GM21529 (cell line): Measurements from ENCODE around the gene KISS1R.
"Not testable (repeated sequence)": the region's sequence is repeated elsewhere in the genome, so short reads cannot be mapped to it uniquely, and the experiment has no call there.

Source experiments
- ATAC-seq: cut with Tn5 transposase; IDR thresholded peaks from one replicate; pipeline ENCODE4 v1.9.1; 2021; ENCODE audit not compliant: unreplicated experiment

Gene KISS1R

DNA sequence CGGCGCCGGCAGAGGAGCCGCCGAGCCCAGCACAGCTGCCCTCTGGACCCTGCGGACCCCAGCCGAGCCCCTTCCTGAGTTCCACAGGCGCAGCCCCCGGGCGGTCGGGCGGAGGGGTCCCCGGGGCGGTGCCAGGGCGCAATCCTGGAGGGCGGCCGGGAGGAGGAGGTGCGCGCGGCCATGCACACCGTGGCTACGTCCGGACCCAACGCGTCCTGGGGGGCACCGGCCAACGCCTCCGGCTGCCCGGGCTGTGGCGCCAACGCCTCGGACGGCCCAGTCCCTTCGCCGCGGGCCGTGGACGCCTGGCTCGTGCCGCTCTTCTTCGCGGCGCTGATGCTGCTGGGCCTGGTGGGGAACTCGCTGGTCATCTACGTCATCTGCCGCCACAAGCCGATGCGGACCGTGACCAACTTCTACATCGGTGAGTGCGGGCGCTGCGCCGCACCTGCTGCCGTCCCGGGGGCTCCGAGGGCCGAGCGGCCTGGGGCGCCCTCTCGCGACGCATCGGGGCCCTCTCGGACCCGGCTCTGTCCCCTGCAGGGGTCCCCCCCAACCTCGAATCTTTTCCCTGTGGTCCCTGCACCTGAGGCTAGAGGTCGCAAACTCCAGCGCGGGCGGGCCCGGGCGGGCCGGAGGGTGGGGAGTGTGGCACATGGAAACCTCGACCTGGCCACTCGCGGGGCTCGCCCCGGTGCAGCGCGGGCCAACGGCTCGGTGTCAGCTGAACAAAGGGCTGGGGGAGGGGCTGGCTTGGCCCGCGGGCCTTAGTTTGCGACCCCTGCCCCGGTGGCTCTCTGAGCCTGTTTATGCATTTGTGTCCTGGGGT, at the start of gene KISS1R:
KISS1R (plus strand) TSS at position 11 of the 829 bp plus-strand sequence; CDS start at position 181, 170 bp downstream.
- ATAC-seq, result no peak

DNA sequence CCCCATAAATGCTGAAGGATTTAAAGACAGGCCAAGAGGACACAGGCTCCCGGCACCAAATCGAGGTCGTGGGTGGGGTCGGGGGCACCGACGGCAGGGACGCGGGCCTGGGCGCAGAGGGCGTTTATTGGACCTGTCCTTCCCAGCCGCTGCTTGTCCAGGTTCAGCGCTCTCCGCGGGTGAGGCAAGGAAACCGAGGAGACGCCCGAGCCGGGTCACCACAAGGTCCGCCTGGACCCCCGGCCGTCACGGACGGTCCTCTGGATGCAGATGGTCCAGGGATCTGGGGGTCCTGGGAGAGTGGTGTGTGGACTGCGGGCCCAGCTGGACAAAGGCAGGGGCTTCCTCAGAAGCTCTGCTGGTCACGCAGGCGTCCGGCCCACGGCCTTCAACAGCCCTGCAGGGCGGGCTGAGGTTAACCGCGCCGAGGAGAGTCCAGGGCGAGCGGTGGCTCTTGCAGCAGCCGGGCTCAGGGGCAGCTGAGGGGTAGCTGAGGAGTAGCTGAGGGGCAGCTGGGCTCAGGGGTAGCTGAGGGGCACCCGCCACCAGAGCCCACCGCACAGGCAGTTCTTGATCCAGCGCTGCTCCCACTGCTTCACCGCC, 49.2 kb upstream of the KISS1R start:
- no peak for ATAC-seq

DNA sequence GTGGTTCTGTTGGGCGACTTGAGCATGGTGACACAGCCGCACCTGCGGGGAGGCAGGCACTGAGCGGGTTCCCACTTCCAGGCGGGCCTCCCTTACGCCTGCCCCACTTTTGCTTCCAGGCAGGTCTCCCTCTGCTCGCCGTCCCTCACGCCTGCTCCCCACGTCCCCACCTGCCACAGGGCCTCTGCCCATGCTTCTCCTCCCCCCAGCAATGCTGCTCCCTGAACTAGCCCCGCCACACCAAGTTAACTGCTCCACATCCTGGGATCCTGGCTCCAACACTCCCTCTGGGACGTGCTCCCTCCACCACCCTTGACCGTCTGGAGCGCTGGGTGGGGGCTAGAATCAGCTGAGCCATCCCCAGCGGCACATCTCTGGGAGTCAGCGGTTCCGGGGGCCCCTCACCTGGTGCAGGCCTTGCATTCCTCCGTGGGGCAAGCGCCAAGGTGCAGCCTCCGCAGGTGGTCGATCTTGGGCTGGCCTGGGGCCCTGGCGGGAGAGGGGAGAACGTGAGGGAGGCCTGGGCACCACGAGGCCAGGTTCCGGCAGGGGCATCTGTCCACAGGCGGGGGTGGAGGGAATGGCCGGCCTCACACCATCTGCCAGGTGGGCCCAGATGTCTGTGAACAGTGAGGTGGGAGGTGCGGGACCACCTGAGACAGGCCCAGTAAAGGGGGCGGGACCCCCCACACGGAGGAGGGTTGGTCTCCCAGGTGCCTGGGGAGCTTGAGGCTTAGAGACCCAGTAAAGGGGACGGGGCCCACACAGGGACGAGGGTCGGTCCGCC, 48.5 kb upstream of the KISS1R start:
- ATAC-seq, result no peak

DNA sequence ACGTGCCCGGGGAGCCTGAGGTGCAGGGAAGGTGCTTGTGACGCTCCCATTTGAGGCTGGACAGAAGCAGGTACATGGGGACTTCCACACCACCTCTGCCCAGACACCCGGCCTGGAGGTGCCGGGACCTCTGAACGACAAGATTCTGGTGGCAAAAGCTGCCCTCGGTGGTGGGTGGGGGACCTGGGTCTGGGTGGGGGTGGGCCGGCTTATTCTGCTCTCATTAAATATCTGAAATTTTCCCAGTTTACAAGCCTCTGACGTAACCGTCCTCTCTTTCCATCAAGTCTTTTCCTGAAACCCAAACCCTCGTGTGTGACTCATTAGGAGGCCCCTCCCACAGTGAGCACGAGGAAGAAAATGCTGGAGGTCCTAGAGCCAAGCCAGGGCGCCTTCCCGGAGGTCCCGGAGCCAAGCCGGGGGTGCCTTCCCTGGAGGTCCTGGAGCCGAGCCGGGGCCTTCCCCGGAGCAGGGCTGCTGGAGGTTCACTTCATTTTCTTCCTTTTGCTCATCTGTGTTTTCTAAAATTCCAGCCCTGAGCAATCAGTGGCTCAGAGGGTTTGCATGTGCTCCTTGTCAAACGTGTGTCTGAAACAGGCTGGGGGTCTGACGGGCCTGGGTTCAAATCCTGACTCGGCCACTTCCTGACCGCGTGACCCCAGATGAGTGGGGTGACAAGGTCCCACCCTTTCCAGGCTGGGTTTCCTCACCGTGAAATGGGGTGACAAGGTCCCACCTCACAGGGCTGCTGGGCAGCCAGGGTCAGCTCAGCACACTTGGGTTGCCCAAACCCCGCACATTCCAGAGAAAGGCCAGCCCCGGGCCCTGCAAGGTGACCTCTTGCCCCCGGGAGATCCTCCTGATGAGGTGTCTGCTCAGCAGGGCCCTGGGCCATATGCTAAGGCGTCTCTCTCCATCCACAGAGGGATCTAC, 47.6 kb upstream of the KISS1R start:
- no peak for ATAC-seq

DNA sequence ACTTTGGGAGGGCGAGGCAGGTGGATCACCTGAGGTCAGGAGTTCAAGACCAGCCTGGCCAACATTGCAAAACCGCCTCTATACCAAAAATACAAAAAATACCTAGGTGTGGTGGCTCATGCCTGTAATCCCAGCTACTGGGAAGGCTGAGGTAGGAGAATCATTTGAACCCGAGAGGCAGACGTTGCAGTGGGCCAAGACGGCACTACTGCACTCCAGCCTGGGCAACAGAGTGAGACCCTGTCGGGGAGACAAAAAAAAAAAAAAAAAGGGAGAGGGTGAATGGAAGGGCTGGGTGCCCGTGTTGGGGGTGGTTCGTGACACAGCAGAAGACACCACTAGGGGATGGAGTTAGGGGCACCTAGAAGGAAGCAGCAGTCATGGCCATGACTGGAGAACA, 46.8 kb upstream of the KISS1R start:
- no peak for ATAC-seq

DNA sequence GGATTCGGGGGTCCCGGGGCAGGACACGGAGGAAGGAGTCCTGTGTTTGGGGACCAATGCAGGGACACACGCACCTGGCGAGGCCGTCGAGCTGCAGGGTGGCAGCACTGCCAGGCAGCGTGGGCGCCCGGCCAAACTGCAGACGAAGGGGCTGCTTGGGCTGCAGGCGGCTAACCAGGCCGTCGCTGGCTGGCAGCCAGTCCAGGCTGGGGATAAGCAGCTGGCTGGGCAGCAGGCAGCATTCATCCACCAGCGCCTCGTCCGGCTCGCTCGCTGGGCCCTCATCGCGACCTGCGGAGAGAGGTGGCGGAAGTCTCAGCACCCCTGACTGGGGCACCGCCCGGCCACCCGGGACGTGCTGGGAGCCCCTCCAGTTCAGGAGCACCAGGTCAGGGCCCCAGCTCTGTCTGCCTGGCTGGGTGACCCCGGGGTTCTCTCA, 46.2 kb upstream of the KISS1R start:
- ATAC-seq, result no peak

DNA sequence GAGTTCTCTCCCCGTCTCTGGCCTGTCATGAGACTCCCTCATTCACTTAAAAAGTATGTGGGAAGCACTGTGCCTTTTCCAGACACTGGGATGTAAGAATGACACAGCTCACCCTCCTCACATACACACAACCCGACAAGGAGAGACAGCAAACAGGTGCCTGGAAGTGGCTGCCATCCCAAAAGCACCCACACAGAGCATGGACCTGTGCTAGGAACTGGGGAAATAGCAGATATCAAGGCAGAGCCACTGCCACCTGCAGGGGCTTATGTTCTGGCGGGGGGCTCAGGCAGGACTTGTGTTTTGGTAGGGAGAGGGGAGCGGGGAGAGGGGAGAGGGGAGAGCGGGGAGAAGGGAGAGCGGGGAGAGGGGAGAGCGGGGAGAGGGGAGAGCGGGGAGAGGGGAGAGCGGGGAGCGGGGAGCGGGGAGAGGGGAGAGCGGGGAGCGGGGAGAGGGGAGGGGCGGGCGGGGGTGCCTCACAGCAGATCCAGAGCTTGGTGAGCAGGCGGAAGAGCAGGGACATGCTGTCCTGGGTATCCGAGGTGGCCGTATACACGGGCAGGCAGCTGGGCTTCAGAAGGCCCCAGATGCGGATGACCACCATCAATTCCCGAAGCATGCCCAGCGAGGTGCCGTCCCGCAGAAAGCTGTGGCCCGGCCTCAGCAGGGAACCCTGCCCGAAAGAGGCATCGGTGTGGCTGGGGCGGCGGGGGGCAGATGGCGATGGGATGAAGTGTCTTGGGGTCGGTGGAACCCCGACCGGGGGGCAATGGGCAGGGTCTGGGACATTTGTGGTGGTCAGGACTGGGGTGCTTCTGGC, 45.5 kb upstream of the KISS1R start:
- no peak for ATAC-seq

DNA sequence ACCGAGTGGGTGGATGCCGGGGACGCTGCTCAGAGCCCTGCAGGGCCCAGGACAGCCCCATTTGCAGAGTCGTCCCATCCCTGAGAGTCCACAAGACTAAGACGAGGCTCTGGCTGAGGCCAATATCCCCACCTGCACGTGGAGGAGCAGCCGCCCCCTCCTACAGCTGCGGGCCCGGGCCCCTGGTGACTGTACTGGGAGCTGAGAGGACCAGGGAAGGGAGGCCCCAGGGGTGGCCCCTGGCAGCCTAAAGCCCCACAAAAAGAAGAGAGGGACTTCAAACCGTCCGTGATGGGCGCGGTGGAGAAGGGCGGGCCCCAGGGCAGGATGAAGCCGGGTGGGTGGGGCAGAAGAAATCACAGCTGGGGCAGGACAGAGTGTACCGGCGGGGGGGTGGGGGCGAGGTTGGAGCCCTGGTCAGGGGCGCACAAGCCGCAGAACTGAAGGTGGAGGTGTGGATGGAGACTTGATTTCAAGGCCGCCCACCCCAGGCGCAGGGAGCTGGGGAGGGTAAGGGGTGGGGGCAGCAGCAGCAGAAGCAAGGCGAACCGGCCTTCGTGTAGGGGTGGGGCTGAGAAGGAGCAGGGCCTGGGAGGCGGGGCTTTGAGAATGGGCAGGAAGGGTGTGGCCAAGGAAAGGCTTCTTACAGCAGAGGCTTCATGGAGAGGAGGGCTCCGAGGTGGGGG, 44.7 kb upstream of the KISS1R start:
- ATAC-seq, result no peak

DNA sequence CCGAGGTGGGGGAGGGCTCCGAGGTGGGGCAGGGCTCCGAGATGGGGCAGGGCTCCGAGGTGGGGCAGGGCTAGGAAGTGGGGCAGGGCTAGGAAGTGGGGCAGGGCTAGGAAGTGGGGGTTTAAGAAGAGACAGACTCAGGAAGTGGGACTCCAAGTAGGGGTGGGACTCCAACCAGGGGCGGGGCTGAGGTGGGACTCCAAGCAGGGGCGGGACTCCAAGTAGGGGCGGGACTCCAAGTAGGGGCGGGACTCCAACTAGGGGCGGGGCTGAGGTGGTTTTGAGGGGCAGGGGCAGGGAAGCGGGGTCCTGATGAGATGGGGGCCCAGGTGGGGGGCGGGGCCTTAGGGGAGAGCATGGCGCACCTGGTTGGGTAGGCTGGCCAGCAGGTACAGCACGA, 44.0 kb upstream of the KISS1R start:
- no peak for ATAC-seq

DNA sequence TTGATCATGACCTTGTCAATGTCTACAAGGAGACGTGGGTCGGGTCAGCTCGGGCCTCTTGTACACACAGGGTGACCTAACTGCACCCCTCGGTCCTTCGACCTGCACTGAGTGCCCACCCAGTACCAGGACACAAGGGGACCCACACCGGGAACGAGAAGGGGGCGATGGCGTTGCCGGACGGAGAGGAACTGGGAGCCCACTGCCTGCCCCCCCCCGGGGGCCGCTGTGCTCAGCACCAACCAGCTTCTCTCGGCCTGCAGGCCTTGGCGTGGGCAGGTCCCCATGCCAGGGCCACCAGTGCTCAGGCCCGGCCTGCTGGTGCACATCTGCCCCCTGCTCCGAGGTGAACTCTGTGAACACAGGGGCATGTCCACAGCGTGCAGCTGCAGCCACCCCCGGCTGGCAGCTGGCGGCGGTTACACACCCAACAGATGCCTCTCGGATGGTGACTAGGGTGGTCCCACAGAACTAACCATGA, 43.5 kb upstream of the KISS1R start:
- ATAC-seq, result no peak

DNA sequence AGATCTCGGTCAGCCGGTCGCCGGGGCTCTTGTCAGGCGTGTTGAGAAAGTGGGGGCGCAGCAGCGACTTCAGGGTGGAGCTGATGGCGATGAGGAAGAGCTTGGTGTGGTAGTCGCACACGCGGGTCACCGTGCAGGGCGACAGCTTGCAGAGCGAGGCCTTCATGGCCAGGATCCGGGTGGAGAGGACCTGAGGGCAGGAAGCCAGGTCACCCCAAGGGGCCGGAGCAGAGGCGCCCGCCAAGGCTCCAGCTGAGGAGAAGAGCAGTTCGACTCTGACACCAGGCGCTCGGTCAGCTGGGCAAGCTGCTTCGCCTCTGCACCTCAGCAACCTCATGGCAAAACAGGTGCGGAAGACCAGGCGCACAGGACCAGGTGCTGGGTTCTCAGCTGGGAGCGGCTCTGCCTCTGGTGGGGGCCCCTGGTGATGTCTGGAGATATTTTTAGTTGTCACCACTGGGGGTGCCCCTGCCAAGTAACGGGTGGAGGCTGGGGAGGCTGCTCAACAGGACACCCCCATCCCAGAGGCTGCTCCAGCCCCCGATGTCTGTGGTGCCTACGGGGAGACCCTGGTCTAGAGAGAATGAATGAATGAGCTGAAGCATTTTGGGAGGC, 41.8 kb upstream of the KISS1R start:
- ATAC-seq, result no peak

DNA sequence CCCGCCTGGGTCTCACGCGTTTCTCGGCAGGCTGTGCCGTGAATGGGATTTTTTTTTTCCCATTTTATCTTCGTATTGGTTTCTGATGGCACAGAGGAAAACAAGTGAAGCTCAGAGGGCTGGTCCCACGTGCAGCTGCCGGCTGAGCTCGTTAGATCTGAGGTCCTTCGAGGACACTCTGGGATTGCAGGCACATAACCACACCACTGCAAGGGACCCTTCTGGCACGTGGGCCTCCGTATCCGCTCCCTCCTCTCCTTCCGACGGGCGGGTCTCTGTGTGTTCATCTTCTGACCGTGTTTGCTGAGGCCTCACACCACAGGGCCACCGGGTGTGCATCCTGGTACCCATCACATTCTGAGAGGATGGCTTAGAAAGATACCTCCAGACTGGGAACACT, 41.0 kb upstream of the KISS1R start:
- no peak for ATAC-seq

DNA sequence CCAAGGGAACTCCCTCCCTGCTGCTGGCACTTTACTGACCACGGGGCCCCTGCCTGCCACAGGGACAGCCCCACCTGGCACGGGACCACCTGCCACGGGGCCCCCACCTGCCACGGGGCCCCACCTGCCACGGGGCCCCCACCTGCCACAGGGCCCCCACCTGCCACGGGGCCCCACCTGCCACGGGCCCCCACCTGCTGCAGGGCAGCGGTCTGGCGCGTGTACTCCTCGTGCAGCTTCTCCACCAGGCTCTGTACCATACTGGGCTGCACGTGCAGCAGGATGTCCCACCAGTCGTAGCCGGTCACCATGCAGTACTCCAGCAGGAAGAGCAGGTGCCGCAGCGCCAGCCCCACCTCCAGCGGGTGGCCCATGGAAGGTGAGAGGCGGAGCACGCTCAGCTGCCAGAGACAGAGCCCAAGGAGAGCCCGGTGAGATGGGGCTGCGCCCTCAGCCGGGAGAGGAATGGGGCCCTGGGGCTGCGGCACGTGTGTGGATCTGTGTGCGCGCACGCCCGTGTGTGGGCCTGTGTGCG, 40.3 kb upstream of the KISS1R start:
- ATAC-seq, result no peak

DNA sequence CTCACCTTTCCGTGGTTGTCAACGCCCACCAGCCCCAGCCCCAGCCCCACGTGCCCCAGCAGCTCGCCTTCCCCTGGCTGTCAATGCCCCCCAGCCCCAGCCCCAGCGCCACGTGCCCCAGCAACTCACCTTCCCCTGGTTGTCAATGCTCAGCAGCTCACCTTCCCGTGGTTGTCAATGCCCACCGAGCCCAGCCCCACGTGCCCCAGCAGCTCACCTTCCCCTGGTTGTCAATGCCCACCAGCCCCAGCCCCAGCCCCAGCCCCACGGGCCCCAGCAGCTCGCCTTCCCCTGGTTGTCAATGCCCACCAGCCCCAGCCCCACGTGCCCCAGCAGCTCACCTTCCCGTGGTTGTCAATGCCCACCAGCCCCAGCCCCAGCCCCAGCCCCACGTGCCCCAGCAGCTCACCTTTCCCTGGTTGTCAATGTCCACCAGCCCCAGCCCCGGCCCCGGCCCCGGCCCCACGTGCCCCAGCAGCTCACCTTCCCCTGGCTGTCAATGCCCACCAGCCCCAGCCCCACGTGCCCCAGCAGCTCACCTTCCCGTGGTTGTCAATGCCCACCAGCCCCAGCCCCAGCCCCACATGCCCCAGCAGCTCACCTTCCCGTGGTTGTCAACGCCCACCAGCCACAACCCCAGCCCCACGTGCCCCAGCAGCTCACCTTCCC, 39.0 kb upstream of the KISS1R start:
- ATAC-seq, result not testable (repeated sequence)

DNA sequence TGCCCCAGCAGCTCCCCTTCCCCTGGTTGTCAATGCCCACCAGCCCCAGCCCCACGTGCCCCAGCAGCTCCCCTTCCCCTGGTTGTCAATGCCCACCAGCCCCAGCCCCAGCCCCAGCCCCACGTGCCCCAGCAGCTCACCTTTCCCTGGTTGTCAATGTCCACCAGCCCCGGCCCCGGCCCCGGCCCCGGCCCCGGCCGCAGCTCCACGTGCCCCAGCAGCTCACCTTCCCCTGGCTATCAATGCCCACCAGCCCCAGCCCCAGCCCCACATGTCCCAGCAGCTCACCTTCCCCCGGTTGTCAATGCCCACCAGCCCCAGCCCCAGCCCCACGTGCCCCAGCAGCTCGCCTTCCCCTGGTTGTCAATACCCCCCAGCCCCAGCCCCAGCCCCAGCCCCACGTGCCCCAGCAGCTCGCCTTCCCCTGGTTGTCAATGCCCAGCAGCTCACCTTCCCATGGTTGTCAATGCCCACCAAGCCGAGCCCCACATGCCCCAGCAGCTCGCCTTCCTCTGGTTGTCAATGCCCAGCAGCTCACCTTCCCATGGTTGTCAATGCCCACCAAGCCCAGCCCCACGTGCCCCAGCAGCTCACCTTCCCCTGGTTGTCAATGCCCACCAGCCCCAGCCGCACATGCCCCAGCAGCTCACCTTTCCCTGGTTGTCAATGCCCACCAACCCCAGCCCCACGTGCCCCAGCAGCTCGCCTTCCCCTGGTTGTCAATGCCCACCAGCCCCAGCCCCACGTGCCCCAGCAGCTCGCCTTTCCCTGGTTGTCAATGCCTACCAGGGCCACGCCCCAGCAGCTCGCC, 38.2 kb upstream of the KISS1R start:
- not testable (repeated sequence) for ATAC-seq

DNA sequence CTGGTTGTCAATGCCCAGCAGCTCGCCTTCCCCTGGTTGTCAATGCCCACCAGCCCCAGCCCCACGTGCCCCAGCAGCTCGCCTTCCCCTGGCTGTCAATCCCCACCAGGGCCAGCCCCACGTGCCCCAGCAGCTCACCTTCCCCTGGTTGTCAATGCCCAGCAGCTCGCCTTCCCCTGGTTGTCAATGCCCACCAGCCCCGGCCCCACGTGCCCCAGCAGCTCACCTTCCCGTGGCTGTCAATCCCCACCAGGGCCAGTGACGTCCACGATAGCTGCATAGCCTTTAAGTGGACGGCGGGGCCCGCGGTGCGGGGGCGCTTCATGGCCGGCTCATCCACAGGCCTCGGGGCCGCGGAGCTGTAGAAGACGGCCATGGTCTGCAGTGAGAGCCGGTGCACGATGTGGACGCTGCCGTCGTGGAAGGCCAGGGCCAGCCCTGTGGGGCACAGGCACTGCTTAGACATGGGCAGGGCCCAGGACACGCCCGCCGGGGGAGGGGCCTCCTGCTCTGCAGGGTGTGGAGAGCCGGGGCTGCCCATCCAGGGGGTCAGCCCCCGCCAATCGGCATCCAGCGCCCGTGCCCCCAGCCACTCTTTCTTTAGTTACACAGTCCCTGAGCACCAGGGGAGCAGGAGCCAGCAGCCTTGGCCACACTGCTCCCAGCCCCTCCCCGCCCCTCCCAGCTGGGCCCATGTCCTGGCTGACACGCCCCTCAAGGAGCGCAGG, 37.3 kb upstream of the KISS1R start:
- no peak for ATAC-seq
